ENCODE results near the gene MRPS18C. TPM values are rescaled to one million over a fixed set of nuclear protein-coding genes. Genes with fewer than 3 reads are reported as not detected.
A peak's percentile ranks its signal among the peaks of the same experiment; 100 is the strongest.
"Not testable (repeated sequence)": the region's sequence is repeated elsewhere in the genome, so short reads cannot be mapped to it uniquely, and the experiment has no call there.

The MRPS18C gene
- polyA plus RNA-seq, 1 donor = 40.4 TPM

DNA sequence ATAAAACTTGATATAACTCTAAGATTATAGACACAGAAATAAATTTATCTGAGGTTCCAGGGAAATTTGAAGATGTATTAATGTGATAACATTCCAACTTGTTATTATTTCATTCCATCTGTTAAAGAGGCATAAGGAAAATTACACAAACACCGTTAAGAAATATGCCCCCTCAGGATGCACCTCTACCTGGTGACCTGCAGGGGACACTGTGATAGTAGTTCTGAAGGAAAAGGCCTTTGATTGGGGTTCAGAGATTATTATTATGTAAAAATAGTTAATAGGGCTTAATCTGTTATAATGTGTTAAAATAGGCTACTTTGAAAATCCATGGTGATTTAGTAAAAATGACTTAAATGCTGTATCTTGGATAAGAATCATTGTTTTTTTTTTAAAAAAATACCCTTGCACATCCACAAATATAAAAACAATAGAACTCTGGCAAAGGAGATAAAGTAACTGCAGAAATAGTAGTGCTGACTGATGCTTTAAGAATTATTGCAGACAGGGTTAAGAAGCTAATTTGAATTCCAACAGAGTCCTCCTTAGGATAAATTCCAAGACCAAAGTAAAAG lies 35.1 kb downstream of the MRPS18C start:
- Histone ChIP-seq H3K36me3 (ENCODE audit: control insufficient read depth, insufficient read depth, low read length) (no peaks in the 10 kb centered on the region), H3K4me3 (ENCODE audit: low read length) (no peak overlapping the region), H3K4me1 (ENCODE audit: control insufficient read depth, insufficient read depth, low read length) (no peaks in the 10 kb centered on the region), H3K27ac (ENCODE audit: low read length) (no peak overlapping the region), H3K9me3 (ENCODE audit: control insufficient read depth, low read depth, low read length) (no peaks in the 10 kb centered on the region), H3K27me3 (ENCODE audit: control insufficient read depth, insufficient read depth, low read length) (no peaks in the 10 kb centered on the region)
- DNase-seq = no peak
- no CpG with 5 or more reads among the region's 1 CpG for WGBS (ENCODE audit: insufficient coverage, low lambda C conversion rate)

DNA sequence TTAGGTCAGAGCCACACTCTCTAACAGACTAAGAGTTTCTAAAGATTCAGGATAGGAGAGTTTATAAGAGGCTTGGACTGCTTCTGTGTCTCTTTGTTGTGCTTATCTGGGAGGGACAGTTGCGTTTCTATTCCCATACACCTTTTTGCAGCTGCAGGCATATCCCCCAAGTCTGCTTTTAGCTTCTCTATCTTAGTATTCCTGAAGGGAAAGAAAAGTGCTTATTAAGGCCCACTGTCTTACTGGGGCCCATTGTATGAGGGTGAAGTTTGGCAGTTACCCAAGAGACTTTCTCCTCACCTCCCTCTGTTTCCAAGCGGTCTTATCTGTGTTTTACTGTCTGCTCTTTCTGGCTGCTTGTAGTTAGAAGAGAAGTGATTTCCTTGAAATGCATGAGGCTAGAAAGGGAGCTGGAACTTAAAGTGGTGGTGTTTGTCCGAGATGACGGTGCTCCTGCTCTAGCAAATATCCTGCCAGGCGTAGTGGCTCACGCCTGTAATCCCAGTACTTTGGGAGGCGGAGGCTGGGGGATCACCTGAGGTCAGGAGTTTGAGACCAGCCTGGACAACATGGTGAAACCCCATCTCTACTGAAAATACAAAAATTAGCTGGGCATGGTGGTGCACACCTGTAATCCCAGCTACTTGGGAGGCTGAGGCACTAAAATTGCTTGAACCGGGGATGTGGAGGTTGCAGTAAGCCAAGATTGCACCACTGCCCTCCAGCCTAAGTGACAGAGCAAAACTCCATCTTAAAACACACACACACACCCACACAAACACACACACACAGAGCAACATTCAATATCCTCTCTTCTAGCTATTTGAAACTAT lies 40.4 kb downstream of the MRPS18C start:
- DNase-seq = peak in 1 of 2 donors; percentile 54
- not testable (repeated sequence) for H3K27me3 ChIP-seq (ENCODE audit: control insufficient read depth, insufficient read depth, low read length); H3K4me3 ChIP-seq (ENCODE audit: low read length); H3K27ac ChIP-seq (ENCODE audit: low read length); H3K4me1 ChIP-seq (ENCODE audit: control insufficient read depth, insufficient read depth, low read length); H3K9me3 ChIP-seq (ENCODE audit: control insufficient read depth, low read depth, low read length); H3K36me3 ChIP-seq (ENCODE audit: control insufficient read depth, insufficient read depth, low read length)
- no CpG with 5 or more reads among the region's 8 CpGs for WGBS (ENCODE audit: insufficient coverage, low lambda C conversion rate)

GRCh38 chr4:83498187-83498586 lies 42.3 kb downstream of the MRPS18C start:
- H3K4me3 ChIP-seq (ENCODE audit: low read length) = no peak overlapping the region
- no peak overlapping the region for H3K27ac ChIP-seq (ENCODE audit: low read length)
- no peak for DNase-seq
- H3K9me3 ChIP-seq (ENCODE audit: control insufficient read depth, low read depth, low read length) = no peaks in the 10 kb centered on the region
- no peaks in the 10 kb centered on the region for H3K4me1 ChIP-seq (ENCODE audit: control insufficient read depth, insufficient read depth, low read length)
- no peaks in the 10 kb centered on the region for H3K36me3 ChIP-seq (ENCODE audit: control insufficient read depth, insufficient read depth, low read length)
- WGBS (ENCODE audit: insufficient coverage, low lambda C conversion rate) = 100% methylated on average over 1 of the region's 1 CpG
- no peaks in the 10 kb centered on the region for H3K27me3 ChIP-seq (ENCODE audit: control insufficient read depth, insufficient read depth, low read length)

DNA sequence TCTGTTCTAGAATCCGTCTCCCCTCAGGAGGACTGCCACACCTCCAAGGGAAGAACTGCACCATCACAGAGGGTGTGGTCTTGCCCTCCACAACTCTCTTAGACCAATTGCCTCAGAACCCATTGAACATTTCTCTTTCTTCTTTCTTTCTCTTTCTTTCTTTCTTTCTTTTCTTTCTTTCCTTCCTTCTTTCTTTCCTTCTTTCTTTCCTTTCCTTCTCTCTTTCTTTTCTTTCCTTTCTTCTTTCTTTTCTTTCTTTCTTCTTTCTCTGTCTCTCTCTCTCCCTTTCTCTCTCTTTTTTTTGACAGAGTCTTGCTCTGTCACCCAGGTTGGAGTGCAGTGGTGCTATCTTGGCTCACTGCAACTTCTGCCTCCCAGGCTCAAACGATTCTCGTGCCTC lies 45.8 kb downstream of the MRPS18C start:
- WGBS (ENCODE audit: insufficient coverage, low lambda C conversion rate) = 100% methylated on average over 3 of the region's 3 CpGs

GRCh38 chr4:83503974-83504373 lies 48.1 kb downstream of the MRPS18C start:
- H3K4me1 ChIP-seq (ENCODE audit: control insufficient read depth, insufficient read depth, low read length) = peaks cover 11% of the 10 kb centered on the region
- H3K4me3 ChIP-seq (ENCODE audit: low read length) = no peak overlapping the region
- no peaks in the 10 kb centered on the region for H3K36me3 ChIP-seq (ENCODE audit: control insufficient read depth, insufficient read depth, low read length)
- peak overlapping the region; percentile 32 for H3K27ac ChIP-seq (ENCODE audit: low read length)
- no peaks in the 10 kb centered on the region for H3K27me3 ChIP-seq (ENCODE audit: control insufficient read depth, insufficient read depth, low read length)
- no peak for DNase-seq
- H3K9me3 ChIP-seq (ENCODE audit: control insufficient read depth, low read depth, low read length) = no peaks in the 10 kb centered on the region

More for the DNA sequence above, 45.8 kb downstream of the MRPS18C start:
- H3K27ac ChIP-seq (ENCODE audit: low read length); H3K27me3 ChIP-seq (ENCODE audit: control insufficient read depth, insufficient read depth, low read length); H3K9me3 ChIP-seq (ENCODE audit: control insufficient read depth, low read depth, low read length); H3K36me3 ChIP-seq (ENCODE audit: control insufficient read depth, insufficient read depth, low read length); DNase-seq; H3K4me3 ChIP-seq (ENCODE audit: low read length): not testable (repeated sequence)
- H3K4me1 ChIP-seq (ENCODE audit: control insufficient read depth, insufficient read depth, low read length) = peaks cover 11% of the 10 kb centered on the region

- H3K36me3 ChIP-seq (ENCODE audit: control insufficient read depth, insufficient read depth, low read length) = no peaks in the 10 kb centered on the region
- peak; percentile 74 to 88 for DNase-seq
These were observed 48.6 kb downstream of the MRPS18C start for GRCh38 chr4:83504503-83504902.

GRCh38 chr4:83504996-83505395 lies 49.1 kb downstream of the MRPS18C start:
- H3K27ac ChIP-seq (ENCODE audit: low read length) = peak overlapping the region; percentile 32
- WGBS (ENCODE audit: insufficient coverage, low lambda C conversion rate) = 100% methylated on average over 1 of the region's 10 CpGs
- H3K9me3 ChIP-seq (ENCODE audit: control insufficient read depth, low read depth, low read length) = no peaks in the 10 kb centered on the region
- no peak for DNase-seq
- peaks cover 11% of the 10 kb centered on the region for H3K4me1 ChIP-seq (ENCODE audit: control insufficient read depth, insufficient read depth, low read length)
- no peaks in the 10 kb centered on the region for H3K27me3 ChIP-seq (ENCODE audit: control insufficient read depth, insufficient read depth, low read length)
- no peaks in the 10 kb centered on the region for H3K36me3 ChIP-seq (ENCODE audit: control insufficient read depth, insufficient read depth, low read length)
- H3K4me3 ChIP-seq (ENCODE audit: low read length) = no peak overlapping the region

More at GRCh38 chr4:83504503-83504902, 48.6 kb downstream of the MRPS18C start:
- H3K4me3 ChIP-seq (ENCODE audit: low read length) = no peak overlapping the region
- peaks cover 11% of the 10 kb centered on the region for H3K4me1 ChIP-seq (ENCODE audit: control insufficient read depth, insufficient read depth, low read length)
- 6% methylated on average over 2 of the region's 4 CpGs for WGBS (ENCODE audit: insufficient coverage, low lambda C conversion rate)
- H3K9me3 ChIP-seq (ENCODE audit: control insufficient read depth, low read depth, low read length) = no peaks in the 10 kb centered on the region
- H3K27ac ChIP-seq (ENCODE audit: low read length) = peak overlapping the region; percentile 32
- no peaks in the 10 kb centered on the region for H3K27me3 ChIP-seq (ENCODE audit: control insufficient read depth, insufficient read depth, low read length)

DNA sequence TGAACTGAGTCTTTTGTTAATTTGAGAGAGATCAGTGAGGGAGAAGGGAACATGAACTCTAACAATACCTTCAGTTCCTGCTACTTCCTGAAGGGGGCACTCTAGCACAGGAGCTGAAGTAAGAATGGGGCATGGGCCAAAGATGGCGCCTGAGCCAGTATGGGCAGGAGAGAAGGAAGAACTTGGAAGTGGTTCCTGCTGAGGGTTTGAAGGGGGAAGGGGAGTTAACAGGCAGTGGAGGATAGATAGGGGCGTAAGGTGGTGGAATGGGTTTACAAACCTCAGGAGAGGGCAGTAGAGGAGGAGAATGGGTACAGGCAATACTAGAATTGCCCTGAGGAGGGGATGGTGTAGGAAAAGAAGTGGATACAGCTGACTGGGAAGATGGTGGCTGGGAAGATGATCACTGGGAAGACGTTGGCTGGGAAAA lies 53.3 kb downstream of the MRPS18C start:
- H3K27ac ChIP-seq (ENCODE audit: low read length); H3K4me1 ChIP-seq (ENCODE audit: control insufficient read depth, insufficient read depth, low read length); H3K9me3 ChIP-seq (ENCODE audit: control insufficient read depth, low read depth, low read length); H3K4me3 ChIP-seq (ENCODE audit: low read length); H3K36me3 ChIP-seq (ENCODE audit: control insufficient read depth, insufficient read depth, low read length); H3K27me3 ChIP-seq (ENCODE audit: control insufficient read depth, insufficient read depth, low read length): not testable (repeated sequence)
- 69% methylated on average over 3 of the region's 3 CpGs for WGBS (ENCODE audit: insufficient coverage, low lambda C conversion rate)
- DNase-seq = peak in 1 of 2 donors; percentile 23

GRCh38 chr4:83510442-83510841 lies 54.6 kb downstream of the MRPS18C start:
- no peaks in the 10 kb centered on the region for H3K36me3 ChIP-seq (ENCODE audit: control insufficient read depth, insufficient read depth, low read length)
- H3K4me1 ChIP-seq (ENCODE audit: control insufficient read depth, insufficient read depth, low read length) = no peaks in the 10 kb centered on the region
- H3K9me3 ChIP-seq (ENCODE audit: control insufficient read depth, low read depth, low read length) = no peaks in the 10 kb centered on the region
- no peak overlapping the region for H3K27ac ChIP-seq (ENCODE audit: low read length)
- H3K4me3 ChIP-seq (ENCODE audit: low read length) = no peak overlapping the region
- no peak for DNase-seq
- H3K27me3 ChIP-seq (ENCODE audit: control insufficient read depth, insufficient read depth, low read length) = no peaks in the 10 kb centered on the region
- WGBS (ENCODE audit: insufficient coverage, low lambda C conversion rate) = no CpG with 5 or more reads among the region's 4 CpGs

Data from large intestine (tissue), 3 donors.